Measurements from ENCODE around the gene NUBPL. TPM values are rescaled to one million over a fixed set of nuclear protein-coding genes. Genes with fewer than 3 reads are reported as not detected.

The NUBPL gene
- polyA plus RNA-seq, 2 of the 4 experiments (the other 2 are of a cell fraction): 7.6 to 14.1 TPM

- ATAC-seq (no peak), DNase-seq (ENCODE audit: low read depth in 1 of 2, low spot score in 1 of 2) (no peak), FAIRE-seq (no peak)
- H3K4me3 ChIP-seq: no peak overlapping the region
- ChIA-PET CTCF (interaction anchor here (1.1 kb wide), 2 partner anchors 10 to 21 kb away, joined by 3 read pairs; no protein-coding TSS in a partner anchor), POLR2A (no interaction called here)
- WGBS (ENCODE audit: missing lambda C conversion rate): 95% methylated on average over 4 of the region's 4 CpGs
- no peaks in the 10 kb centered on the region for H3K4me1 ChIP-seq
- no peak overlapping the region for H3K4me2 ChIP-seq
- no peak overlapping the region for H3K27ac ChIP-seq
- TF ChIP-seq MAFK (IDR thresholded peaks at IDR 0.05; ENCODE audit: partially characterized antibody) (peak; percentile 95), ZSCAN20 (CRISPR knock-in tag; IDR thresholded peaks at IDR 0.05) (no peak)
- no peaks in the 10 kb centered on the region for H3K9me3 ChIP-seq
Observed at GRCh38 chr14:31761325-31761724, 200.1 kb downstream of the NUBPL start.

GRCh38 chr14:31763041-31763440, 201.8 kb downstream of the NUBPL start:
- Histone ChIP-seq H3K4me1 (no peaks in the 10 kb centered on the region), H3K4me3 (no peak overlapping the region), H3K27ac (no peak overlapping the region), H3K4me2 (no peak overlapping the region), H3K9me3 (no peaks in the 10 kb centered on the region)
- POLR2A ChIA-PET: no interaction called here
- ATAC-seq (no peak), DNase-seq (ENCODE audit: low read depth in 1 of 2, low spot score in 1 of 2) (no peak), FAIRE-seq (no peak)
- 61% methylated on average over 1 of the region's 1 CpG for WGBS (ENCODE audit: missing lambda C conversion rate)
- CTCF ChIA-PET: interaction anchor here (1.6 kb wide), 1 partner anchor 20 kb away, joined by 4 read pairs; no protein-coding TSS in a partner anchor
- TF ChIP-seq CBX8 (IDR thresholded peaks at IDR 0.05) (no peak), RAD21 (conservative IDR thresholded peaks at IDR 0.05 in 1 of 2, IDR thresholded peaks at IDR 0.05 in 1 of 2) (no peak), HMGXB4 (CRISPR knock-in tag; IDR thresholded peaks at IDR 0.05; ENCODE audit: borderline replicate concordance) (no peak), EHMT2 (IDR thresholded peaks at IDR 0.05; ENCODE audit: low read depth) (no peak), BHLHE40 (IDR thresholded peaks at IDR 0.05; ENCODE audit: low read depth, low read length) (no peak), ZNF302 (CRISPR knock-in tag; IDR thresholded peaks at IDR 0.05) (no peak), HOXB5 (CRISPR knock-in tag; IDR thresholded peaks at IDR 0.05) (no peak), E2F6 (IDR thresholded peaks at IDR 0.05; ENCODE audit: borderline replicate concordance, low read depth) (no peak), RCOR1 (IDR thresholded peaks at IDR 0.05; ENCODE audit: low read depth, low read length) (no peak), HEYL (CRISPR knock-in tag; IDR thresholded peaks at IDR 0.05) (no peak), SMC3 (IDR thresholded peaks at IDR 0.05) (no peak), USF2 (IDR thresholded peaks at IDR 0.05) (no peak), FOXS1 (CRISPR knock-in tag; IDR thresholded peaks at IDR 0.05) (no peak), MAX (IDR thresholded peaks at IDR 0.05) (no peak), BCL3 (IDR thresholded peaks at IDR 0.05) (no peak), GATA3 (IDR thresholded peaks at IDR 0.05; ENCODE audit: borderline replicate concordance) (no peak), HDAC2 (IDR thresholded peaks at IDR 0.05) (no peak), NFE2L2 (conservative IDR thresholded peaks at IDR 0.05; ENCODE audit: low read length) (no peak), ESRRA (IDR thresholded peaks at IDR 0.05; ENCODE audit: borderline replicate concordance, low read length) (no peak), JUN (IDR thresholded peaks at IDR 0.05) (no peak)

Data from A549 (cell line).